ENCODE results near the gene GSDMA.
"Not testable (repeated sequence)": the region's sequence is repeated elsewhere in the genome, so short reads cannot be mapped to it uniquely, and the experiment has no call there.

The GSDMA gene

DNA sequence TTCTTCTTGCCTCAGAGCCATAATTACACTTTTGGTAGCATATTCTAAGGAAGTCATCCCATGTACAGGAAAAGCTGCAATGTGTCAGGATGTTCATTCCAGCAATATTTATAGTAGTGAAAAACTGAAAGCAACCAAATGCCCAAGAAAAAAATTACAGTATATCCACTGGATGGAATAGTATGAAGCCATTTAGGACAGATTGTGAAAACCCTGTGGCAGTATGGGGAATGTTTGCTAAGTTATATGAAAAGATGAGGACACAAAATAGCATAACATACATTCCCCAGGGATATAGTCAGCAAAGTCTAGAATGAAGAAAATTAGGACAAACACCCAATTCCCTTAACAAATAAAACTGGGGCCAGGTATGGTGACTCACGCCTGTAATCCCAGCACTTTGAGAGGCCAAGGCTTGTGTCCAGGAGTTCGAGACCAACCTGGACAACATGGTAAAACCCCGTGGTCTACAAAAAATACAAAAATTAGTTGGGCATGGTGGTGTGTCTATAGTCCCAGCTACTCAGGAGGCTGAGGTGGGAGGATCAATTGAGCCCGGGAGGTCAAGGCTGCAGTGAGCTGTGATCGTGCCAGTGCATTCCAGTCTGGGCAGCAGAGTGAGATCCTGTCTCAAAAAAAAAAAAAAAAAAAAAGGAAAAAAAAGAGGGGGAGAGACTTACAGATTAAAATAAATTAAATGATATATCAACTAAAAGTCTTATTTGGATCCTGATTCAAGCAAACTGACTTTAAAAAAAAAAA lies 33.0 kb upstream of the GSDMA start:
- FAIRE-seq = no peak

- no peak for FAIRE-seq
Measured at GRCh38 chr17:39933912-39934311, 28.9 kb upstream of the GSDMA start.

GRCh38 chr17:39934324-39934723 lies 28.5 kb upstream of the GSDMA start:
- no peak for FAIRE-seq

DNA sequence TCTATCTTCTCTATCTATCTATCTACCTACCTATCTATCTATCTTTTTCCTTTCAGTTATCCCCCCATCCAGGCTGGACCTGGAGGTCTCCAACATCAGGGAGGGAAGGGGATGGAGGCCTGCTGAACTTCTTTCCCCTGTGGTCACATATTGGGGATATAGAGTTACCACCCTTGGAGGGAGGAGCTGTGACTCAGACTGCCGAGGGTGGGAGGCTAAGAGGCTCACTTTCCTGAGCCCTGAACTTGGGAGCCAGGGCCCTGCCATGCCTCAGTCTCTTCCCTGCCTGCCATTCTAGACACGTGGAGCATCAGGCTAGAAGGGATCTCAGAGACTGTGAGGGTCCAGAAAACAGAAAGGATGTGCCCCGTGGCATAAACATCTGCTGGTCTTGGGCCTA lies 26.9 kb upstream of the GSDMA start:
- FAIRE-seq = no peak

DNA sequence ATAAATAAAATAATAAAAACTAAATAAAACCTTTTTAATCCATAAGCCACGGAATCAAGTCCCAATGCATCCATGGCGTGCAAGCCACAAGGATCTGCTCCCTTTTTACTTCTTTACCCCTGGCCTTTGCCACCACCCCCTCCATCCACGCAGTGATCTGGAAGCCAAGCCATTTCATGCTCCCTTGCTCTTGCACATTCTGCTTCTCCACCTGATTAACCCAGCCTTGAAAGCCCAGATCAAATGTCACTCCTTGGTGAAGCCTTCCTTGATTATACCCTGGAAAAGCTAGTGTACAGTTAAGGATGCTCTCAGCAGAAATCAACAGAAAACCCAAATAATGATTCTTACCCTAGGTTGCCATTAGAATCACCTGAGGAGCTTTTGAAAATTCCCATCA lies 25.4 kb upstream of the GSDMA start:
- FAIRE-seq = no peak

- FAIRE-seq = no peak
Measured at GRCh38 chr17:39938140-39938869, 24.5 kb upstream of the GSDMA start.

DNA sequence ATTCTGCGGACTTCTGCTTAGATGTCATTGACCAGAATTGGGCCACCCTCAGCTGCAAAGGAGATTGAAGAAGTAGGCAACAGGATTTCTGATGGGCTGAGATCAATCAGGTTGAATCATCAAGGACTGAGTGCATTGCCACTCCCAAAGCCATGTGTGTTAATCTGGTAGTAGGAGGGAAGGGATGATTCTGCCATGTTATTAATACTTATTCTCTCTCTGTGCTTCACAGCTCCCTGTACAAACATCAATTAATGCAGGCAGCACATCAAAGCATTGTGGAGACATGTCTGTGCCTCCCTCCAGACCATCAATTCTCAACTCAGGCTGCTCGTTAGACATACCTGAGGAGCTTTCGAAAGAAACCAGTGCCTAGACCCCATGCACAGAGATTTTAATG lies 23.7 kb upstream of the GSDMA start:
- no peak for FAIRE-seq

DNA sequence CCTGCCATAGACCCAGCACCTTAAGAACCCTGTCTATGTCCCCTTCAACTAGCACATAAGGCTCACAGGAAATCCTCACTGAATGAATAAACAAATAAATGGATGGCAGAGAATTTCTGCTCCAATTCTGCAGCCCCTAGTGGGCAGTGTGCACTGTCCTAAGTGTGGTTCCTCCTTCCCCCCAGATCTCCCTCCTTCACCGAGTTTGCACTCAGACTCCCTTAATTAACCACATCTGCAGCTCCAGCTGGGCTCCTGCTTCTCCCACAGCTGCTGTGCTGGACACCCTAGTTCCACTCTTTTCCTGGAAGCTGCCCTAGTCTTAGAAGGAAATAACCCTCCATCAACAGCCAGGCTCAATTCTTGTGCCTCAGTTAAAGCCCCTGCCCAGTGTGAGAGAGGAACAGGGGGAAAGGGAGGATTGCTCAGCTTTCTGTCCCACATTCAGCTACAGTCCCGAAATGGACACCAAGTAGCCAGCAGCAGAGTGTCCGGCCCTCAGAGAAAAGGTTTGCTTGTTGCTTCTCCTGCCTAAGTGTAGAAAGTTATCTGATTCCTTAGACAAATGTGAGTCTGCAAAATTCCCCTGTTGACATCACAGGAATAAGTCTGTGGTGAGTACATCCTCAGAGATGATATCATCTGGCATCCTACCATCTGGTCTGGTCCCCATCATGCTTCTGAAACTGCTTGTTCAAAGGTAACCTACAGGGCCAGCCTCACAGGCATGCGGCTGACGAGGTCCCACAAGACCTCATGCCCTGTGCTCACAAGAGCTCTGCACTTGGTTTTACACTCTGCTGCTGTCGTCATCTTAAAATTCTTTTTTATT lies 23.0 kb upstream of the GSDMA start:
- FAIRE-seq = no peak

DNA sequence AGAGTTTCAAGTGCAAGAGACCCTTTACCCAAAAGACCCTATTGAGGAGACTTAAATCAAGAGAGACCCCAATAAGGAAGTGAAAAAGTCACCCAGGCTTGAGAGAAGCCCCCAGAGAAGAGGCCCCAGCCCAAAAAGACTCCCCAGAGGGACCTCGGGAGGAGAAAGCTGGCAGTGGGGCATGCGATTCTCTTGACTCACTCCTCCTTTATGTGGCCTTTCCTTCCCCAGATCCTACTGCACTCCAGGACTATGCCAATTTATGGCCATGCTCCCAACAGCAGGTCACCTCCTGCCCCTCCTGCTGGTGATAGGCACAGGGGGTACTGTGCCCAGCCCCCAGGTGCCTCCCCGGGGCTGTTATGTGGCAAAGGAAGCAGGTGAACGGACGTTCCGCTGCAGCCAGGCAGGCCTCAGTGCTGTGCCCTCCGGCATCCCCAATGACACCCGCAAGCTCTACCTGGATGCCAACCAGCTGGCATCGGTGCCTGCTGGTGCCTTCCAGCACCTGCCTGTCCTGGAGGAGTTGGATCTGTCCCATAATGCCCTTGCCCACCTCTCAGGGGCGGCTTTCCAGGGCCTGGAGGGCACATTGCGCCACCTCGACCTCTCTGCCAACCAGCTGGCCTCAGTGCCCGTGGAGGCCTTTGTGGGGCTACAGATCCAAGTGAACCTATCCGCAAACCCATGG lies 19.0 kb upstream of the GSDMA start:
- no peak for FAIRE-seq

DNA sequence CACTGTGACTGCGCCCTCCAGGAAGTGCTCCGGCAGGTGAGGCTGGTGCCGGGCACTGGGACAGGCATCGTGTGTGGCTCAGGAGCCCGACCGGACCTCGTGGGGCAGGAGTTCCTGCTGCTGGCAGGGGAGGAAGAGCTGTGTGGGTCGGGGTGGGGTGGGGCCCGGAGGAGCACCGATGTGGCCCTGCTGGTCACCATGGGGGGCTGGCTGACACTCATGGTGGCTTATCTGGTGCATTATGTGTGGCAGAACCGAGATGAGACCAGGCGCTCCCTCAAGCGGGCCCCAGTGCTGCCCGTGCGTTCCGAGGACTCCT lies 18.5 kb upstream of the GSDMA start:
- no peak for FAIRE-seq

DNA sequence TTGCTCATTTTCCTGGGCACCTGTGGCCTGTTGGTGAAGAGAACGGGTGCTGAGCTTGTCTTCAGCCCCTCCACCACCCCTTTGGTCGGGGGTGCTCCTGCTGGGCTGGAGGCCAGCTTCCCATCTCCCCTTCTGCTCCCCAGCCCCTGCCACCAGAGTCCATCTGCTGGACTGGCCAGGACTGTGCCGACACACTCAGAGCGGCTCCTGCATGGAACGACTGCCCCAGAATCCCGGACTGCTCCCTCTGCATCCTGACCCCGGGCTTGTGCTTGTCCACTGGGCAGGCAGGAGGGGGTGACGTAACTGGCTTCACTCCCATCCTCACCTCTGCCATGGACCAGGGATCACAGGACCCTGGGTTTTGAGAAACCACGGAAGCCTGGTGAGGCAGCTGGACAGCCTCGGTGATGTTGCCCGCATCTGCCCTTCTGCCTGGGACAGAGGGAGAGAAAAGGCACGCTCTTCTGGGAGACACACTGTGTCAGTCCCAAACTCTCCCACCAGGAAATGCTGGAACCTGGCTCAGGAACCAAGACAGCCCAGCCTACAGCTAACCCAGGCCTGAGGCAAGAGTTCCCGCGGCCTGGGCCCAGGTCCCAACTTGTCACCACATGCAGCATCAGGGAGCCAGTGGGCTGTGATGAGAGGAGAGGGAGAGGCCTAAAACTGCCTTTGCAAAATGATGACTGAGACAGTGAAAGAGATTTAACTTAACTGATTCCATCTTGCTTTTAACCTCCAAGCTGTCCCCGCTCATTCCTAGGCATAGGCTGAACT lies 16.1 kb upstream of the GSDMA start:
- no peak for FAIRE-seq

DNA sequence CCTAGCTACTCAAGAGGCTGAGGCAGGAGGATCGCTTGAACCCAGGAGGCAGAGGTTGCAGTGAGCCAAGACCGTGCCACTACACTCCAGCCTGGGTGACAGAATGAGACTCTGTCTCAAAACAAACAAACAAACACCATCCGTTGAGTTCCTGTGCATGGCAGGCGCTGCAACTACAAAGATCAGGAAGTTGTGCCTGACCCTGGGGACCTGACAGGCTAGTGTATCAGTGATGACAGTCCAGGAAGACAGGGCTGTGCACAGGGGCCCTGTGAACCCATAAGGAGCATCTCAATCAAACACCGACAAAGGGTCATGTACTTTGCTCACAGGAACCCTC lies 14.3 kb upstream of the GSDMA start:
- FAIRE-seq = not testable (repeated sequence)

DNA sequence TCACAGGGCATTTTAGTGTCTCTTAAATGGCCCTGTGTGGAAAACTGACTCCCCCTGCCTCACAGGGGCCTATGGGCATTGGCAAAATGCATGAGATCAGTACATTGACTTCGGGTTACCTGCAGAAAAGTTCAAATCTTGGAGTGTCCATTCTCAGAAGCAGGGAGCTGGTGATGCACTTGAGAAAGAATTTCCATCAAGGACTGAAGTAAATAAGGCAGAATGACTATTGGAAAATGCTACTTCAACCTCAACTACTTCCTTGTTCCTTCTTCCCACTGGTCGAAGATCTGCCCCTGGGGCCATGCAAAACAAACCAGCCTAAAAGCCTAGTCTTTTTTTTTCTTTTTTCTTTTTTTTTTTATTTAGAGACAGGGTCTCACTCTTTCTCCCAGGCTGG lies 13.8 kb upstream of the GSDMA start:
- FAIRE-seq = no peak

DNA sequence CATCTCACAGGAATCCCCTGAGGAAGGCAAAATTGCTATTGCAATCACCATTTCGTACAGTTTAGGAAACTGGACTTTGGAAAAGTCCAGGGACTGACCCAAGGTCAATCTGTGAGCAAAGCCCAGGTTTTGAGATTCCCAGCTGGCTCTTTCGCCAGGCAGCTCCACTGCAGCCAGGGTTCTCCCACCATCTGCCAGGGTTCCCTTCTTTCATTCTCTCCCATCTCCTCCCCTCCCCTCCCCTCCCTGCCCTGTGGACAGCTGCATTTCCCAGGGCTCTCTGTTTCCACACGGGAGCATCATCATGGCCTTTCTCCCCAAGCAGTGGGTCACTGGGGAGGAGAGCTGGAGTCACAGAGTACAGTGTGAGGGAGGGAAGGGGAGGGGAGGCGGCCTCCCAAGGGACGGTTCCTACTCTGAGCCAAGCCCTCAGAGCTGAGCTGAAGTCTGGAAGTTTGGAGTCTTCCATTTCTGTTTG lies 11.9 kb upstream of the GSDMA start:
- FAIRE-seq = no peak

- no peak for FAIRE-seq
Measured at GRCh38 chr17:39951924-39952679, 10.7 kb upstream of the GSDMA start.

DNA sequence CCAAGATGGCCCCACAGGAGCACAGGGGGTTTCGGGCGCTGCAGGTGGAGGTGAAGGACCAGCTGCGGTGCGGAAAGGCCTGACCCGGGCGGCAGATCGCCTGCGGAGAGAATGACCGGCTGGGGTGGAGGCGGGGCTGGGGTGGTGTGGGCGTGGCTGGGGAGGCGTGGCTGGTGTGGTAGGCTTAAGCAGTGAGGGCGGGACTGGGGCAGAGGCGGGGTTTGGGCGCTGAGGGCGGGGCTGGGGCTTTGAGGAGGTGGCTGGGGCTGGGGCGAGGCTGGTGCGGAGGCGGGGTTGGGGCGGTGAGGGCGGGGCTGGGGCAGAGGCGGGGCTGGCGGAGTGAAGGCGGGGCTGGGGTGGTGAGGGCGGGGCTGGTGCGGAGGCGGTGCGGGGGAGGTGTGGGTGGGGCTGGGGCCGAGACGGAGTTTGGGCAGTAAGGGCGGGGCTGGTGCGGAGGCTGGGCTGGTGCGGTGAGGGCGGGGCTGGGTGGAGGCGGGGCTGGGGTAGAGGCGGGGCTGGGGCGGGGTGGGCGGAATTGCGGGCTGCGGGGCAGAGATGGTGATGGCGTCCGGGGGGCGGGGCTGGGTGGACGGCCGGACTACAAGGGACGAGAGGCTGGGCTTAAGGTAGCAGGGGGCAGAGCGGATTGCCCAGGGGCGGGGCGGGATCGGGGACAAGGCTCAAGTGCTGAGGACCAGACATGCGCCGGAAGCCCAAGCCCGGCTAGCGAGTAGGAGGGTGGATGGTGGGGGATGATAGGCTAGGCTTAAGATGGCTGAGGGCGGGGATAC lies 9.9 kb upstream of the GSDMA start:
- no peak for FAIRE-seq

DNA sequence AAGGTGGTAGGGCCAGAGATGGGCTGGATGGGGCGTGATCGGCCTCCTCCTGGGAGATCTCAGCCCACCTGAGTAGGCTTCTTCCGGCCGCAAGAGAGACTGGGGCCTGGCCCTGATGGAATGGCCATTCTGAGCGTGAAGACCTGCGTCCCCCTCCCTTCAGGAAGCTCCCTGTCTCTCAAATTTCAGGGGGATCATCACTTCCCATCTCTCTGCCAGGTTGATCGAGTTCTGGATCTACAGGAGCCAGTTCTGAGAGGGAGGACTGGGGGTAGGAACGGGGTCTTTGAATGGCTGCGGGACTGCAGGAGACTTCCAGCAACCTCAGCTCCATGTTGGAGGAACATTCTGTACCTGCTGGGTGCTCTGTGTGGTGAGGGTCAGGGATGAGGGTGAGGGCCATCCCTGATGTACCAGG lies 9.3 kb upstream of the GSDMA start:
- FAIRE-seq = no peak

GRCh38 chr17:39954876-39955275 lies 7.9 kb upstream of the GSDMA start:
- no peak for FAIRE-seq

- no peak for FAIRE-seq
Measured at GRCh38 chr17:39955726-39956225, 7.0 kb upstream of the GSDMA start.

DNA sequence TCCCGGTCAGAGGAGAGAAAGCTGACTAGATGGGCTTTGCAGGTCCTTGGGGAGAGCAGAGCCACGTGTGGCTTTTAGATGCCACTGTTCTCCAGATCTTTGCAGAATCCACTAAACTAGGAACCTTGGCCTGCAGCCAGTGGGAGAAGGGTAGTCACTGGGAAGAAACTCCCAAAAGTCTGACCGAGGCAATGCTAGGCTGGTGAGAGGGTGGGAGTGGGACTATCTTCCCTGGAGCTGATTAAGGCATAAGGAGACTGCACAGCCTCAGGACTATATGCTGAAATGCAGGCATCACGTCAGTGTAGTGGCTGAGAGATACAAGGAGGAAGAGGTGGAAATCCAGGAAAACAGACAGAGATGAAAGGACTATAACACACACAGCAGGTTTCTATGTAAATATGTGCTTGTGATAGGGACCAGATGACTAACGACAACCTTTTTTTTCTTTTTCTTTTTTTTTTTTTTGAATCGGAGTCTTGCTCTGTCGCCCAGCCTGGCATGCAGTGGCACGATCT lies 2.2 kb upstream of the GSDMA start:
- no peak for FAIRE-seq

Data from colon (tissue), 2 donors.